ENCODE measurements around the gene CALD1. TPM values are rescaled to one million over a fixed set of nuclear protein-coding genes. Genes with fewer than 3 reads are reported as not detected.

The CALD1 gene
- polyA plus RNA-seq, 2 of the 4 experiments (the other 2 are of a cell fraction): 136 to 150 TPM

GRCh38 chr7:134847851-134848588, 68.6 kb downstream of the CALD1 start:
- ChIA-PET POLR2A (no interaction called here), CTCF (interaction anchor here (0.8 to 1.6 kb wide), 5 partner anchors 14 to 158 kb away, joined by 3 to 6 read pairs (median 3); no protein-coding TSS in a partner anchor)
- DNase-seq (ENCODE audit: low read depth in 1 of 2, low spot score in 1 of 2) (no peak), FAIRE-seq (no peak), ATAC-seq (no peak)
- no peak for TF ChIP-seq RCOR1 (IDR thresholded peaks at IDR 0.05; ENCODE audit: low read depth, low read length)
- TF ChIP-seq POLR2AphosphoS2 (conservative IDR thresholded peaks at IDR 0.05; ENCODE audit: low read length): no peak
- no peak for TF ChIP-seq JUNB (IDR thresholded peaks at IDR 0.05)
- TF ChIP-seq ZC3H11A (IDR thresholded peaks at IDR 0.05): no peak
- no peak for TF ChIP-seq BCL3 (IDR thresholded peaks at IDR 0.05)
- TF ChIP-seq, protein P1, sequence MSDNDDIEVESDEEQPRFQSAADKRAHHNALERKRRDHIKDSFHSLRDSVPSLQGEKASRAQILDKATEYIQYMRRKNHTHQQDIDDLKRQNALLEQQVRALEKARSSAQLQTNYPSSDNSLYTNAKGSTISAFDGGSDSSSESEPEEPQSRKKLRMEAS (IDR thresholded peaks at IDR 0.05): no peak
- TF ChIP-seq CHD4 (IDR thresholded peaks at IDR 0.05; ENCODE audit: borderline replicate concordance): no peak
- no peak for TF ChIP-seq FOXS1 (CRISPR knock-in tag; IDR thresholded peaks at IDR 0.05)
- no peak for TF ChIP-seq HOXA7 (CRISPR knock-in tag; IDR thresholded peaks at IDR 0.05)
- no peak for TF ChIP-seq ZNF302 (CRISPR knock-in tag; IDR thresholded peaks at IDR 0.05)
- no peak for TF ChIP-seq GATA3 (IDR thresholded peaks at IDR 0.05; ENCODE audit: borderline replicate concordance)
- no peak for TF ChIP-seq TP53 (CRISPR knock-in tag; IDR thresholded peaks at IDR 0.05)
- TF ChIP-seq FOSL2 (IDR thresholded peaks at IDR 0.05): no peak
- no peak for TF ChIP-seq FOSL2 (CRISPR knock-in tag; IDR thresholded peaks at IDR 0.05)
- TF ChIP-seq POLR2A (IDR thresholded peaks at IDR 0.05; ENCODE audit: low read length): no peak
- no peak for TF ChIP-seq EHF (CRISPR knock-in tag; IDR thresholded peaks at IDR 0.05)
- no peak for TF ChIP-seq NPAS2 (CRISPR knock-in tag; IDR thresholded peaks at IDR 0.05; ENCODE audit: borderline replicate concordance)
- no peak for TF ChIP-seq FOSB (CRISPR knock-in tag; IDR thresholded peaks at IDR 0.05)
- no peak overlapping the region for H3K27ac ChIP-seq
- WGBS (ENCODE audit: missing lambda C conversion rate): 88% methylated on average over 7 of the region's 7 CpGs
- H3K4me3 ChIP-seq: no peak overlapping the region
- H3K4me2 ChIP-seq: no peak overlapping the region
- no peaks in the 10 kb centered on the region for H3K9me3 ChIP-seq
- H3K4me1 ChIP-seq: peaks cover 4% of the 10 kb centered on the region; the same call in 1 of the 3 replicates

DNA sequence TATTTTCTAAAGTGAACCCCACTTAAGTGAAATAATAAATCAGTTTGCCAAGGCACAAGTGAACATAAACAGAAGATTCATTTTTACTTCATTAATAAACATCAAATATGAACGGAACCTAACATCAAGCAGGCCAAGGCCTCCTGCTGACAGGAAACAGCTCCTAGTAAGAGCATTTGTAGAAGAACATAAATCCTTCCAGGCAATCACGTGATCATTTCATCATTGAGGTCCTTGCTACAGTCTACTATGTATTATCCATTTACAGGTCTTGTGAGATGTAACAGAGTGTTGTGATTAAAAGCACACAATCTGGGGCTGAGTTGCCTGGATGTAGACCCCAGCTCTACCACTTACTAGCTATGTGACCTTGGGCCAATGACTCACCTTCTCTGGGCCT, 70.6 kb downstream of the CALD1 start:
- Histone ChIP-seq H3K4me3 (no peak overlapping the region), H3K27ac (no peak overlapping the region), H3K4me1 (peaks cover 6% of the 10 kb centered on the region; the same call in 1 of the 3 replicates), H3K9me3 (no peaks in the 10 kb centered on the region), H3K4me2 (no peak overlapping the region)
- 68% methylated on average over 2 of the region's 2 CpGs for WGBS (ENCODE audit: missing lambda C conversion rate)
- DNase-seq (ENCODE audit: low read depth in 1 of 2, low spot score in 1 of 2) (no peak), FAIRE-seq (no peak), ATAC-seq (no peak)
- TF ChIP-seq ZC3H11A (IDR thresholded peaks at IDR 0.05): no peak
- POLR2A ChIA-PET: no interaction called here
- CTCF ChIA-PET: no interaction called here

DNA sequence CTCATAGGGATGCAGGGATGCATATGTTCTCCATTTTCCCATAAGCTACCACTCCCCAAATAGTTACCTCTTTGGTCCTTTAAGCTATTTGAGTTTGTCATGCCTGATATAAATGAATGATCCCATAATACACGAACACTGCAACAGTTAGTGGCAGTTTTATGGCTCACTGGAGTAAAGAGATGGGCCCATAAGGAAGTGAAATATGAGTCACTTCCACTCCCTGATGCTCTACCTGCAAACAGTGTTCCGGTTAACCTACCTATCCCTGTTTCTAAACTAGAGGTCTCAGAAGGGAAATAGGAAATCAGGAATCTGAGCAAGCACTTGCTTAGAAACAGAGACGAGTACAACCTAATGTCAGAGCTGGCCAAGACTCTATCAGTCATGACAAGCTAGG, 71.7 kb downstream of the CALD1 start:
- DNase-seq (ENCODE audit: low read depth in 1 of 2, low spot score in 1 of 2) (no peak), FAIRE-seq (no peak), ATAC-seq (no peak)
- H3K4me1 ChIP-seq: peaks cover 8% of the 10 kb centered on the region; the same call in 1 of the 3 replicates
- H3K4me2 ChIP-seq: no peak overlapping the region
- ChIA-PET POLR2A (no interaction called here), CTCF (interaction anchor here (0.9 to 1.9 kb wide), 5 partner anchors 13 to 126 kb away, joined by 3 to 5 read pairs (median 3); no protein-coding TSS in a partner anchor)
- no peak overlapping the region for H3K27ac ChIP-seq
- 71% methylated on average over 3 of the region's 3 CpGs for WGBS (ENCODE audit: missing lambda C conversion rate)
- no peaks in the 10 kb centered on the region for H3K9me3 ChIP-seq
- H3K4me3 ChIP-seq: no peak overlapping the region
- no peak for TF ChIP-seq ATOH8 (CRISPR knock-in tag; IDR thresholded peaks at IDR 0.05; ENCODE audit: low read depth)
- no peak for TF ChIP-seq MYC (IDR thresholded peaks at IDR 0.05; ENCODE audit: borderline replicate concordance, low read length)
- TF ChIP-seq MAZ (IDR thresholded peaks at IDR 0.05; ENCODE audit: borderline replicate concordance, low read depth, low read length): no peak

Data from A549 (cell line).